SU-DHL-6 (cell line): Measurements from ENCODE around the gene AGPAT3.

Experiments used
- H2AFZ ChIP-seq: fragments of 200-600 bp; sonication (generic); 2 replicates; pipeline ENCODE4 v1.6.1; 2014; ENCODE audit warnings: low read depth, mild to moderate bottlenecking, moderate library complexity, mixed read lengths, antibody characterized with exemption, low read length; ENCODE audit not compliant: severe bottlenecking
- H3F3A ChIP-seq: fragments of 200-600 bp; shearing (Covaris generic); 2 replicates; pipeline ENCODE4 v1.6.0; 2016; ENCODE audit warnings: antibody characterized with exemption, mild to moderate bottlenecking; ENCODE audit not compliant: insufficient read depth
- H3K27ac ChIP-seq: fragments of 200-600 bp; sonication (generic); 2 replicates; pipeline ENCODE4 v1.5.1; 2016; ENCODE audit warnings: low read depth, mild to moderate bottlenecking, low read length, moderate library complexity, mixed read lengths
- H3K27me3 ChIP-seq: fragments of 200-600 bp; sonication (generic), shearing (Covaris generic); 2 replicates; pipeline ENCODE4 v1.6.0; 2014; ENCODE audit warnings: mild to moderate bottlenecking, low read length
- H3K36me3 ChIP-seq: fragments of 200-600 bp; sonication (generic); 2 replicates; pipeline ENCODE4 v1.6.1; 2014; ENCODE audit warnings: mild to moderate bottlenecking, low read length, mixed read lengths
- H3K4me2 ChIP-seq: fragments of 300-600, 200-600 bp; shearing (Covaris generic), sonication (generic); 2 replicates; pipeline ENCODE4 v1.6.0; 2014; ENCODE audit warnings: low read length, low read depth, mild to moderate bottlenecking; ENCODE audit not compliant: poor library complexity, severe bottlenecking
- H3K4me3 ChIP-seq: fragments of 200-600 bp; sonication (generic); 2 replicates; pipeline ENCODE4 v1.5.1; 2014; ENCODE audit warnings: antibody characterized with exemption, low read length, mild to moderate bottlenecking, mixed read lengths; ENCODE audit not compliant: insufficient read depth, poor library complexity, severe bottlenecking
- H3K79me2 ChIP-seq: fragments of 200-600 bp; sonication (generic); 2 replicates; pipeline ENCODE4 v1.6.1; 2014; ENCODE audit warnings: mild to moderate bottlenecking, low read length, moderate library complexity; ENCODE audit not compliant: insufficient read depth
- H3K9ac ChIP-seq: fragments of 200-600 bp; sonication (generic); 2 replicates; pipeline ENCODE4 v1.7.0; 2014; ENCODE audit warnings: mild to moderate bottlenecking, low read length
- H3K9me2 ChIP-seq: fragments of 200-600 bp; sonication (generic); replicated peaks from 2 replicates; pipeline ENCODE4 v1.6.1; 2014; ENCODE audit warnings: low read length; ENCODE audit not compliant: insufficient read depth
- H3K9me3 ChIP-seq: fragments of 200-600 bp; sonication (generic); 2 replicates; pipeline ENCODE4 v1.6.1; 2014; ENCODE audit warnings: low read length, mixed read lengths; ENCODE audit not compliant: insufficient read depth
- H4K20me1 ChIP-seq: fragments of 200-600 bp; sonication (generic); 2 replicates; pipeline ENCODE4 v1.6.1; 2014; ENCODE audit warnings: low read depth, mild to moderate bottlenecking, antibody characterized with exemption, low read length, moderate library complexity, mixed read lengths
- CTCF ChIP-seq: fragments of 200-600 bp; sonication (generic); IDR thresholded peaks from one replicate; pipeline ENCODE4 v1.5.1; 2017; ENCODE audit warnings: antibody characterized with exemption, mild to moderate bottlenecking, low read length, moderate library complexity; ENCODE audit not compliant: insufficient read depth, poor library complexity, severe bottlenecking
- EZH2phosphoT487 ChIP-seq: fragments of 200-600 bp; sonication (generic), shearing (Covaris generic); conservative IDR thresholded peaks from 2 replicates; pipeline ENCODE4 v1.6.1; 2018; ENCODE audit warnings: mild to moderate bottlenecking, antibody characterized with exemption, low read length, moderate library complexity, mixed read lengths

Gene AGPAT3

GRCh38 chr21:43971992-43972255, 106.9 kb downstream of the AGPAT3 start:
- Histone ChIP-seq H2AFZ (no peak overlapping the region), H3K27ac (no peak overlapping the region), H4K20me1 (no peaks in the 10 kb centered on the region), H3K4me3 (no peak overlapping the region), H3K36me3 (no peaks in the 10 kb centered on the region), H3F3A (no peaks in the 10 kb centered on the region), H3K27me3 (no peaks in the 10 kb centered on the region), H3K9me3 (no peaks in the 10 kb centered on the region), H3K9ac (no peak overlapping the region), H3K9me2 (no peaks in the 10 kb centered on the region), H3K4me2 (no peak overlapping the region), H3K79me2 (no peaks in the 10 kb centered on the region)
- TF ChIP-seq EZH2phosphoT487 (no peak), CTCF (no peak)

GRCh38 chr21:43972850-43973633, 108.0 kb downstream of the AGPAT3 start:
- Histone ChIP-seq H3F3A (no peaks in the 10 kb centered on the region), H3K9ac (no peak overlapping the region), H4K20me1 (no peaks in the 10 kb centered on the region), H3K27ac (no peak overlapping the region), H2AFZ (no peak overlapping the region), H3K79me2 (no peaks in the 10 kb centered on the region), H3K9me2 (no peaks in the 10 kb centered on the region), H3K9me3 (no peaks in the 10 kb centered on the region), H3K27me3 (no peaks in the 10 kb centered on the region), H3K4me3 (no peak overlapping the region), H3K36me3 (no peaks in the 10 kb centered on the region), H3K4me2 (no peak overlapping the region)
- TF ChIP-seq CTCF: no peak

- no peaks in the 10 kb centered on the region for H4K20me1 ChIP-seq
- H3K4me3 ChIP-seq: no peak overlapping the region
- no peaks in the 10 kb centered on the region for H3K9me2 ChIP-seq
- H3K79me2 ChIP-seq: no peaks in the 10 kb centered on the region
- H3K27me3 ChIP-seq: no peaks in the 10 kb centered on the region
- H3K9me3 ChIP-seq: no peaks in the 10 kb centered on the region
- TF ChIP-seq CTCF: no peak
- no peak for TF ChIP-seq EZH2phosphoT487
- H2AFZ ChIP-seq: no peak overlapping the region
- no peak overlapping the region for H3K9ac ChIP-seq
- H3K4me2 ChIP-seq: no peak overlapping the region
- no peak overlapping the region for H3K27ac ChIP-seq
- H3K36me3 ChIP-seq: no peaks in the 10 kb centered on the region
- H3F3A ChIP-seq: no peaks in the 10 kb centered on the region
These were observed 108.6 kb downstream of the AGPAT3 start for GRCh38 chr21:43973634-43973955.
